Neural cell (in vitro differentiated cells): Measurements from ENCODE around the gene CARS2. TPM values are rescaled to one million over a fixed set of nuclear protein-coding genes. Genes with fewer than 3 reads are reported as not detected.
"Not testable (repeated sequence)": the region's sequence is repeated elsewhere in the genome, so short reads cannot be mapped to it uniquely, and the experiment has no call there.

ENCODE experiments used
- H2AFZ ChIP-seq: fragments of 200-600, 300-800 bp; sonication (generic), shearing (Covaris generic); 2 replicates; pipeline ENCODE4 v1.6.0; 2014; ENCODE audit warnings: low read depth, mild to moderate bottlenecking, antibody characterized with exemption, low read length, moderate library complexity
- H3F3A ChIP-seq: fragments of 200-600 bp; shearing (Covaris generic); 2 replicates; pipeline ENCODE4 v1.6.1; 2016; ENCODE audit warnings: mild to moderate bottlenecking, moderate library complexity, mixed read lengths, antibody characterized with exemption, low read length; ENCODE audit not compliant: insufficient read depth, poor library complexity, severe bottlenecking
- H3K27ac ChIP-seq: fragments of 200-600, 300-800 bp; sonication (generic), shearing (Covaris generic); 2 replicates; pipeline ENCODE4 v1.5.1; 2014; ENCODE audit warnings: mild to moderate bottlenecking, low read length, moderate library complexity
- H3K27me3 ChIP-seq: fragments of 300-800, 200-600 bp; sonication (generic), shearing (Covaris generic); 2 replicates; pipeline ENCODE4 v1.6.0; 2014; ENCODE audit warnings: mild to moderate bottlenecking, low read depth, low read length, moderate library complexity; ENCODE audit not compliant: insufficient read depth
- H3K36me3 ChIP-seq: fragments of 300-800, 200-600 bp; sonication (generic), shearing (Covaris generic); 2 replicates; pipeline ENCODE4 v1.5.1; 2014; ENCODE audit warnings: mild to moderate bottlenecking, antibody characterized with exemption, low read length, moderate library complexity; ENCODE audit not compliant: insufficient read depth
- H3K4me2 ChIP-seq: fragments of 300-800, 200-600 bp; sonication (generic), shearing (Covaris generic); 2 replicates; pipeline ENCODE4 v1.6.0; 2014; ENCODE audit warnings: mild to moderate bottlenecking, low read length
- H3K4me3 ChIP-seq: fragments of 300-800, 200-600 bp; sonication (generic), shearing (Covaris generic); 2 replicates; pipeline ENCODE4 v1.5.1; 2014; ENCODE audit warnings: mild to moderate bottlenecking, low read length, moderate library complexity
- H3K79me2 ChIP-seq: fragments of 200-600 bp; shearing (Covaris generic); replicated peaks from 2 replicates; pipeline ENCODE4 v1.6.0; 2014; ENCODE audit warnings: mild to moderate bottlenecking, low read length, moderate library complexity; ENCODE audit not compliant: insufficient read depth
- H3K9ac ChIP-seq: fragments of 300-800, 200-600 bp; sonication (generic), shearing (Covaris generic); 2 replicates; pipeline ENCODE4 v1.6.1; 2016; ENCODE audit warnings: mild to moderate bottlenecking, low read length, mixed read lengths
- H3K9me2 ChIP-seq: fragments of 200-600 bp; shearing (Covaris generic); 2 replicates; pipeline ENCODE4 v1.6.1; 2016; ENCODE audit warnings: mild to moderate bottlenecking, low read length, mixed read lengths; ENCODE audit not compliant: insufficient read depth
- H3K9me3 ChIP-seq: fragments of 200-600, 300-800 bp; sonication (generic), shearing (Covaris generic); 2 replicates; pipeline ENCODE4 v1.6.1; 2016; ENCODE audit warnings: mild to moderate bottlenecking, mixed run types, low read length, moderate library complexity, mixed read lengths
- H4K20me1 ChIP-seq: fragments of 200-600 bp; shearing (Covaris generic); 2 replicates; pipeline ENCODE4 v1.6.1; 2016; ENCODE audit warnings: mild to moderate bottlenecking, mixed run types; ENCODE audit not compliant: insufficient read depth
- EP300 ChIP-seq: fragments of 450-650 bp; conservative IDR thresholded peaks from 2 replicates; pipeline ENCODE4 v1.6.1; 2014; ENCODE audit warnings: antibody characterized with exemption, mild to moderate bottlenecking, moderate library complexity; ENCODE audit not compliant: poor library complexity, severe bottlenecking
- EZH2 ChIP-seq: fragments of 200-600, 300-800 bp; shearing (Covaris generic), sonication (generic); IDR thresholded peaks from 2 replicates; pipeline ENCODE4 v1.6.1; 2014; ENCODE audit warnings: antibody characterized with exemption, low read length, borderline replicate concordance, mild to moderate bottlenecking; ENCODE audit not compliant: insufficient read depth, poor library complexity, severe bottlenecking
- MXI1 ChIP-seq: fragments of 450-650 bp; conservative IDR thresholded peaks from 2 replicates; pipeline ENCODE4 v1.6.1; 2014; ENCODE audit warnings: antibody characterized with exemption, mild to moderate bottlenecking; ENCODE audit not compliant: poor library complexity, severe bottlenecking
- POLR2AphosphoS5 ChIP-seq: IDR thresholded peaks from 2 replicates; pipeline ENCODE4 v1.6.1; 2012
- RAD21 ChIP-seq: fragments of 450-650 bp; conservative IDR thresholded peaks from 2 replicates; pipeline ENCODE4 v1.6.1; 2014; ENCODE audit warnings: antibody characterized with exemption, mild to moderate bottlenecking, moderate library complexity
- SMC3 ChIP-seq: fragments of 450-650 bp; conservative IDR thresholded peaks from 2 replicates; pipeline ENCODE4 v1.6.1; 2014; ENCODE audit warnings: antibody characterized with exemption, mild to moderate bottlenecking, moderate library complexity; ENCODE audit not compliant: poor library complexity
- TAF1 ChIP-seq: IDR thresholded peaks from 2 replicates; pipeline ENCODE4 v1.6.1; 2012; ENCODE audit warnings: low read depth
- polyA plus RNA-seq: library from polyadenylated mRNA; depleted of rRNA; stranded (reverse); fragments of >200 nt; gene quantifications from 2 replicates; pipeline ENCODE4 v1.2.3, GENCODE V29; 2014
- TF ChIP-seq, protein P1 (sequence below): IDR thresholded peaks from 2 replicates; pipeline ENCODE4 v1.6.1; 2012; ENCODE audit warnings: borderline replicate concordance
- TF ChIP-seq, protein P2 (sequence below): fragments of 450-650 bp; IDR thresholded peaks from 2 replicates; pipeline ENCODE4 v1.5.1; 2014; ENCODE audit warnings: antibody characterized with exemption, mild to moderate bottlenecking, moderate library complexity; ENCODE audit not compliant: poor library complexity, severe bottlenecking

The CARS2 gene
- polyA plus RNA-seq, 1 donor from 2014 or later = 92.2 TPM

GRCh38 chr13:110610955-110611595, 94.8 kb downstream of the CARS2 start:
- H4K20me1 ChIP-seq = no peaks in the 10 kb centered on the region
- H3K27me3 ChIP-seq = no peaks in the 10 kb centered on the region
- no peak overlapping the region for H3K9ac ChIP-seq
- H3K9me2 ChIP-seq = no peaks in the 10 kb centered on the region
- TF ChIP-seq MXI1 = no peak
- no peak for TF ChIP-seq SMC3
- no peak for TF ChIP-seq POLR2AphosphoS5
- no peak for TF ChIP-seq TAF1
- no peaks in the 10 kb centered on the region for H3F3A ChIP-seq
- H3K4me3 ChIP-seq = no peak overlapping the region
- no peak overlapping the region for H3K27ac ChIP-seq
- peaks cover 2% of the 10 kb centered on the region for H3K79me2 ChIP-seq
- no peak overlapping the region for H3K4me2 ChIP-seq
- no peak overlapping the region for H2AFZ ChIP-seq
- H3K9me3 ChIP-seq = no peaks in the 10 kb centered on the region
- no peaks in the 10 kb centered on the region for H3K36me3 ChIP-seq

DNA sequence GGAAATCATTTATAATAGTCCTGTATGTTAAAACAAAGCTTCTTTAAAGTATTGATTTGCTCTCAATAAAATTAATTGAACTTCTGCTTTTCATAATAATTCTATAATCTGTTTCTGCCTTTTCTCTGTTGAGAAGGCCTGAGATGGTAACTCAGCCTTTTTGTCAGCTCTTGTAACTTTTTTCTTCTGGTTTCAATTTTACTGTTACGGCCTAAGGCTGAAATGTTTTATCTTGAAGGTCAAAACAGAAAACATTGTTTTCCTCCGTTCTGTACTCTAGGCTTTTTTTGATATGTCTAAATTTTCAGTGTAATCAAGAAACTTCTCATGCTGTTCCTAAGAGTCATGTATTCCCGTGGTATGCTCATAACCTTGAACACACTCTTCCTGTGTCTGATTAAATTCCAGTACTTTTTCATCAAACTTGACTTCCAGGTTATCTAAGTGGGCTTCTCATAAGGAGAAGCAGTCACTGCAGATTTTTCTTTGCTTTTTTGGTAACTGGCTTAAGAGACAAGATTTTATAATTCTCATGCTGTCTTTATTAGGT, 98.2 kb downstream of the CARS2 start:
- Histone ChIP-seq H4K20me1 (no peaks in the 10 kb centered on the region), H3K9ac (no peak overlapping the region), H3K27ac (no peak overlapping the region), H3K9me3 (no peaks in the 10 kb centered on the region), H3K79me2 (no peaks in the 10 kb centered on the region), H3K4me3 (no peak overlapping the region), H3F3A (no peaks in the 10 kb centered on the region), H3K27me3 (no peaks in the 10 kb centered on the region), H3K9me2 (no peaks in the 10 kb centered on the region), H3K36me3 (no peaks in the 10 kb centered on the region), H3K4me2 (no peak overlapping the region), H2AFZ (no peak overlapping the region)
- TF ChIP-seq, protein P1, sequence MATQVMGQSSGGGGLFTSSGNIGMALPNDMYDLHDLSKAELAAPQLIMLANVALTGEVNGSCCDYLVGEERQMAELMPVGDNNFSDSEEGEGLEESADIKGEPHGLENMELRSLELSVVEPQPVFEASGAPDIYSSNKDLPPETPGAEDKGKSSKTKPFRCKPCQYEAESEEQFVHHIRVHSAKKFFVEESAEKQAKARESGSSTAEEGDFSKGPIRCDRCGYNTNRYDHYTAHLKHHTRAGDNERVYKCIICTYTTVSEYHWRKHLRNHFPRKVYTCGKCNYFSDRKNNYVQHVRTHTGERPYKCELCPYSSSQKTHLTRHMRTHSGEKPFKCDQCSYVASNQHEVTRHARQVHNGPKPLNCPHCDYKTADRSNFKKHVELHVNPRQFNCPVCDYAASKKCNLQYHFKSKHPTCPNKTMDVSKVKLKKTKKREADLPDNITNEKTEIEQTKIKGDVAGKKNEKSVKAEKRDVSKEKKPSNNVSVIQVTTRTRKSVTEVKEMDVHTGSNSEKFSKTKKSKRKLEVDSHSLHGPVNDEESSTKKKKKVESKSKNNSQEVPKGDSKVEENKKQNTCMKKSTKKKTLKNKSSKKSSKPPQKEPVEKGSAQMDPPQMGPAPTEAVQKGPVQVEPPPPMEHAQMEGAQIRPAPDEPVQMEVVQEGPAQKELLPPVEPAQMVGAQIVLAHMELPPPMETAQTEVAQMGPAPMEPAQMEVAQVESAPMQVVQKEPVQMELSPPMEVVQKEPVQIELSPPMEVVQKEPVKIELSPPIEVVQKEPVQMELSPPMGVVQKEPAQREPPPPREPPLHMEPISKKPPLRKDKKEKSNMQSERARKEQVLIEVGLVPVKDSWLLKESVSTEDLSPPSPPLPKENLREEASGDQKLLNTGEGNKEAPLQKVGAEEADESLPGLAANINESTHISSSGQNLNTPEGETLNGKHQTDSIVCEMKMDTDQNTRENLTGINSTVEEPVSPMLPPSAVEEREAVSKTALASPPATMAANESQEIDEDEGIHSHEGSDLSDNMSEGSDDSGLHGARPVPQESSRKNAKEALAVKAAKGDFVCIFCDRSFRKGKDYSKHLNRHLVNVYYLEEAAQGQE = no peak
- no peak for TF ChIP-seq MXI1
- TF ChIP-seq, protein P2, sequence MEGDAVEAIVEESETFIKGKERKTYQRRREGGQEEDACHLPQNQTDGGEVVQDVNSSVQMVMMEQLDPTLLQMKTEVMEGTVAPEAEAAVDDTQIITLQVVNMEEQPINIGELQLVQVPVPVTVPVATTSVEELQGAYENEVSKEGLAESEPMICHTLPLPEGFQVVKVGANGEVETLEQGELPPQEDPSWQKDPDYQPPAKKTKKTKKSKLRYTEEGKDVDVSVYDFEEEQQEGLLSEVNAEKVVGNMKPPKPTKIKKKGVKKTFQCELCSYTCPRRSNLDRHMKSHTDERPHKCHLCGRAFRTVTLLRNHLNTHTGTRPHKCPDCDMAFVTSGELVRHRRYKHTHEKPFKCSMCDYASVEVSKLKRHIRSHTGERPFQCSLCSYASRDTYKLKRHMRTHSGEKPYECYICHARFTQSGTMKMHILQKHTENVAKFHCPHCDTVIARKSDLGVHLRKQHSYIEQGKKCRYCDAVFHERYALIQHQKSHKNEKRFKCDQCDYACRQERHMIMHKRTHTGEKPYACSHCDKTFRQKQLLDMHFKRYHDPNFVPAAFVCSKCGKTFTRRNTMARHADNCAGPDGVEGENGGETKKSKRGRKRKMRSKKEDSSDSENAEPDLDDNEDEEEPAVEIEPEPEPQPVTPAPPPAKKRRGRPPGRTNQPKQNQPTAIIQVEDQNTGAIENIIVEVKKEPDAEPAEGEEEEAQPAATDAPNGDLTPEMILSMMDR = no peak
- TF ChIP-seq TAF1 = no peak
- no peak for TF ChIP-seq SMC3
- no peak for TF ChIP-seq POLR2AphosphoS5
- TF ChIP-seq EZH2 = no peak
- TF ChIP-seq RAD21 = no peak
- TF ChIP-seq EP300 = no peak

GRCh38 chr13:110606281-110606680, 99.6 kb downstream of the CARS2 start:
- H3F3A ChIP-seq, H3K4me3 ChIP-seq, H3K9ac ChIP-seq, H3K4me2 ChIP-seq, H3K9me2 ChIP-seq, H3K79me2 ChIP-seq, H3K27ac ChIP-seq, H2AFZ ChIP-seq, H4K20me1 ChIP-seq, H3K36me3 ChIP-seq, H3K9me3 ChIP-seq, H3K27me3 ChIP-seq: not testable (repeated sequence)
